Measurements from ENCODE around the gene HNRNPA2B1.
A peak's percentile ranks its signal among the peaks of the same experiment; 100 is the strongest.

Gene HNRNPA2B1

GRCh38 chr7:26200444-26201246 lies at the start of gene HNRNPA2B1:
HNRNPA2B1 (minus strand) TSS chr7:26200746; CDS start chr7:26200577, 169 bp downstream.
- peak; percentile 99 for FAIRE-seq

GRCh38 chr7:26250239-26250638 lies 49.7 kb upstream of the HNRNPA2B1 start:
- no peak for FAIRE-seq

- FAIRE-seq, result no peak
Measured at GRCh38 chr7:26245150-26245549, 44.6 kb upstream of the HNRNPA2B1 start.

- no peak for FAIRE-seq
Measured at GRCh38 chr7:26238032-26238431, 37.5 kb upstream of the HNRNPA2B1 start.

- no peak for FAIRE-seq
Measured at GRCh38 chr7:26237035-26237807, 36.7 kb upstream of the HNRNPA2B1 start.

DNA sequence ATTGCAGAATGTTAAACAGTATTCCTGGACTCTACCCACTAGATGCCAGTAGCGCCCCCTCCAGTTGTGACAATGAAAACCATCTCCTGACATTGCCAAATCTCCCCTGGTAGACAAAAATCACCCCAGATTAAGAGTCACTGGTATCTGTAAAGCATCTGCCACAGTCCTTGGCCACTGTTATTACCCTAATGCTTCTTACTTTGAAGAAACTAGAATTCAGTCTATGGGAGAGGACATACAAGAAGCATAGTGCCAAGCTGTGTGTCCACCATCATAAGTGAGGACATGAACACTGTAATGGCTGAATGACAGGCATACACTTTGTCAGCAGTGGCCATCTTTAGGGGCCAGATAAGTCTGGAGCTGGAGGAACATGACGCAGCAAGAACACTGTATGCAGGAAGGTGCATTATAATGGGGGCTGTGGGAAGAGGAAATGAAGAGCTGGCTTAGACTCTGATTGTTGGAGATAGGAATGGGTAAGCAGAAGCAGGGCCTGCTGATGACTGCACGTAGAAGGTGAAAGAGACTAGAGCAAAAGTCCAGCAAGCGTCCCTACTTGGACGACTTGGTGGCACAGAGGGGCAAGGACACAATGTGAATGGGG lies 33.5 kb upstream of the HNRNPA2B1 start:
- FAIRE-seq, result no peak

DNA sequence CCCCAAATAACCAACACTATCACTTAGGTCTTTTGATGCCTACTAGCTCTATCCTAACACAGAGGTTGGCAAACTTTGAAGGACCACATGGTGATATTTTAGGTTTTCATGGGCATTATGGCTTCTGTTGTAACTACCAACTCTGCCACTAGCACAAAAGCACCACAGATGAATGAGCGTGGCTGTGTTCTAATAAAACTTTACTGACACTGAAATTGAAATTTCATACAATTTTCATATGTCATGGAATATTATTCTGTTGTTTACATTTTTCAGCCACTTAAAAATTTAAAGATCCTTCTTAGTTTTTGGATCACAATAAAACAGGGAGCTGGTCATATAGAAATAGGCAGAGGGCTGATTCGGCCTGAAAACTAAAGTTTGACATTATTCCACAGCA lies 27.4 kb upstream of the HNRNPA2B1 start:
- no peak for FAIRE-seq

DNA sequence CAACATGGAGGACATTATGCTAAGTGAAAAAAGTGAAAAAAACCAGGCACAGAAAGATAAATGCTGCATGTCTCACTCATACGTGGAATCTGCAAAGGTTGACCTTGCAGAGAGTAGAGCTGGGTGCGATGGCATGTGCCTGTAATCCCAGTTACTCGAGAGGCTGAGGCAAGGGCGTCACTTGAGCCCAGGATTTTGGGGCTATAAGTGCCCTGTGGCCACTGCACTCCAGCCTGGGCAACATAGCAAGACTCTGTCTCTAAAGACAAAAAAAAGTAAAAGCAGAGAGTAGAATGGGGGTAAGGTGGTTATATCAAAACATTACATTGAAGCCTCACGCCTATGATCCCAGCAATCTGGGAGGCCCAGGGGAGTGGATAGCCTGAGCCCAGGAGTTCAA lies 23.8 kb upstream of the HNRNPA2B1 start:
- FAIRE-seq, result no peak

GRCh38 chr7:26216049-26216448 lies 15.5 kb upstream of the HNRNPA2B1 start:
- FAIRE-seq, result peak; percentile 87

DNA sequence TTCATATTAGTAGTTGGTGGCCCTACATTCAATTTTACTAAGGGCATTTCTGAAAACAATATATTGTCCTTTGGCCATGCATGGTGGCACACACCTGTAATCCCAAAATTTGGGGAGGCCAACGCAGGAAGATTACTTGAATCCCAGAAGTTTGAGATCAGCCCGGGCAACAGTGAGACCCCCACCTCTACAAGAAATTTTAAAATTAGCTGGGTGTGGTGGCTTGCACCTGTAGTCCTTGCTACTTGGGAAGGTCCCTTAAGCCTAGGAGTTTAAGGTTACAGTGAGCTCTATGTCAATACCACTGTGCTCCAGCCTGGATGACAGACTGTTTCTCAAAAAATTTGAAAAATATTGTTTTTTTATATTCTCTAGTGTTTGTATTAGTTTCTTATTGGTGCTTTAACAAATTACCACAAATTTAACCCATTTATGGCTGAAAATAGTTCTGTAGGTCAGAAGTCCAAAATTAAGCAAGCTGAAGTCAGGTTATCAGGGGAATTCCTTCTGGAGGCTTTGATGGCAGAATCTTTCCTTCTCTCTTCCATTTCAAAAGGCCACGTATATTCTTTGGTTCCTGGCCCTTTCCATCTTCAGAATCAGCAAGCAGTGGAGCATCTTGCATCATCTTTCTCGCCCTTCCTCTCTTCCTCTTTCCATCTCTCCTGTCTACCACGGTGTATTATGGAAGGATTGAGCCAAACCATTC lies 13.4 kb upstream of the HNRNPA2B1 start:
- FAIRE-seq, result peak; percentile 49

DNA sequence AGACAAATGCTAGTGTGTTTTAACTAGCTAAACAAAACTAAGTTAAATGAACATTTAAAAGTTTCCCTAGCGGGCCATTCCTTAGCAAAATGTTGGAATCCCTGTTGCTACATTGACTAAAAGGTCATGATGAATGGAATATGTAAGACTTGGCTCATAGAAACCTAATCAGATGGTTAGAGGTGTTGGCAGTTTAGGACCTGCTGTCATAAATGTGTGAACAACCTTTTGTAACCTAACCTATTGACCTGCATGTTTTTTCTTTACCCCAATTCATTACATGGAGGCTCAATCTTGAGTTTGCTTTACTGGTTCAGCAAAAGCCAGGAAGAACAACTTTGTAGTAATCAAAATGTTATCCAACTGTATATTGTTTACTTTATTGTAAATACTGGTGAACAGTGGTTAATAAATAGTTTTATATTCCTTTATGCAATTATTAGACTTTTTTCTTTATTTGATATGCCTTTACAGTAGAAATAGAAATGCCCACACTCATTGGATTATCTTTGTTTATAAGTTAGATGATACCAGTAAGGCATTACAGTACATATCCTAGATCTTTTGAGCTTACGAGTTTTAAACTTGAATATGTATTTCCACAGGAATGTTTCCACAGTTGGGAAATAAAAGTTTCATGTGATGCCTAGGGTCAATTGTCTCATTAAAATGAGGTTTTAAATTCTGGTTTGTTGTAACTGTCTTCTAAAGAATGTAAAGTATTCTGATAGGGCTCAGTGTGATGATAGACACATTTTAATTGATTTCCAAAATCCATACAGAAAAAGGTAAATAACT lies 12.6 kb upstream of the HNRNPA2B1 start:
- FAIRE-seq, result peak; percentile 93

DNA sequence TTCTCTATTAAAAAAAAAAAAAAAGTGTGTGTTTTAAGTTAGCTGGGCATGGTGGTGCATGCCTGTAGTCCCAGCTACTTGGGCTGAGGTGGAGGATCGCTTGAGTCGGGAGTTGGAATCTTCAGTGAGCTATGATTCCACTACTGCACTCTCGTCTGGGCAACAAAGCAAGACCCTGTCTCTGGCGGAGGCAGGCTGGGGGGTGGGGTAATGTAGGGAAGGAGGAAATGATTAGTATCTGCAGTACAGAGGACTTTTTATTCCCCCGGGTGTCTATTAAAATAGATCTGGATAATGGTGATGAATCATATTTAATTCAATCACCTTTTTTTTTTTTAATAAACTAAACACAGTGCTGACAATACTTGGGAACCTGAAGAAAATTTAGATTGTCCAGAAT lies 7.5 kb upstream of the HNRNPA2B1 start:
- no peak for FAIRE-seq

- FAIRE-seq, result no peak
Measured at GRCh38 chr7:26203016-26203415, 2.5 kb upstream of the HNRNPA2B1 start.

DNA sequence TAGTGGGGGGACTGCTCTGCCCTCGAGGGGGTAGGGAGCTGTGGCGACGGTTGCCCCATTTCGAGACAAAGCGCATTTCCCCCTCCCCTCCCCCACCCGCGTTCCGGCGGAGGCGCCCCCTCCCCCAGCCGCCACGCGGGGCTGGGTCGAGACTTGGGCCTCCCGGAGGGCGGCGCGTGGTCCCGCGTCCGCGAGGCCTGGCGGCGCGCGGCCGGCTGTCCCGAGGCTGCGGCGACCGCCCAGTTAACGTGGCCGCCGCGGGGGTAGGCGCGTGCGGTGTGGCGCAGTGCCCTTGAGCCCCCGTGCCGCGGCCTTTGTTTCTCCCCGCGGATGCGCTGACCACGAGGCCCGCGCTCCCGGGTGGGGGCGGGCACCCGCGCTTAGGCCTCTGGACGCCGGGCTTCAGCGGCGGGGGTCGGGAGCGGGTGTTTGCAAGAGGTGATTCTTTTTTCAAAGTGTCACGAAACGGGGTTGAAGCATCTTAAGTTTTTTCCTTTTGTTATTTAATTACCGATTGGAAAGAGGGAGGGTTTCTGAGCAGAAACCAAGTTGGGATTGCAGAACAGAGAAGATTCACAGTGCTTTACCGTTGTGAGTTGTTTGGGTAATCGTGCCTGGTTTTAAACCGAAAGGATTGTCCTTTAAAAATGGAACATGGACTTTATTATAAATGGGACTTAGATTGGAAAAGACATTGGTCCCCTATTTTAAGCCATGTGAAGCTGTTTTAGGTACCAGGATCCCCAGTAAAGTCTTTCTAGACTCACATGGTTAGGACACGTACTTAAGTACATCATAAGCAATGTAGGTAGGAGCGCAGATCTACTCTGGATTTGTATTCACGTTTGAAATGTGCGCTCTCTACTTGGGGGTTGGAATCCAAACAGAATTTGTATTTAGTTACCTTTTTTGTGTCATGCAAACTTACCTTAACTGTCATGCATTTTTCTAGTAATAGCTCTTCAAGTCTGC lies 1.8 kb upstream of the HNRNPA2B1 start:
- no peak for FAIRE-seq

- FAIRE-seq, result no peak
Measured at GRCh38 chr7:26201247-26202018, 887 bp upstream of the HNRNPA2B1 start, which contains the start of gene CBX3. CBX3 (plus strand) TSS chr7:26201745; CDS start chr7:26202999, 1,254 bp downstream.

DNA sequence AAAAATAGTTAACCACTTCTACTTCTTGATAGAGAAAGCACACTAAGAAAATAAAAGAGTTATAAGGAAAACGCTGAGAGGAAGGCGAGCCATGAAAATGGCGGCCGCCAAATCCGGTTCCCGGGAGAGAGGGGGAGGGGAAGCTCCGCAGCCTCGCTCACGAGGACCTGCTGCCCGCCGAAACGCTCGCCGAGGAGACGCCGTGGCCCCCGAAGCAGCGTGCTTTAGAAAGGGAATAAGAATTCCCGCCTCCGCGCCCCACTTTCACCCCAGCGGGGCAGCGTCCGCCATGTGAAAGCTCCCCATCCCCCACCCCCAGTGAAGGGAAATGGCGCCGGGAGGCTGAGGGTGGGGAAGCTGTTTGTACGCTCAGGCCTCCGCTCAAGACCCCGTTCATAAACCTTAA lies 505 bp downstream of the HNRNPA2B1 start:
- no peak for FAIRE-seq

DNA sequence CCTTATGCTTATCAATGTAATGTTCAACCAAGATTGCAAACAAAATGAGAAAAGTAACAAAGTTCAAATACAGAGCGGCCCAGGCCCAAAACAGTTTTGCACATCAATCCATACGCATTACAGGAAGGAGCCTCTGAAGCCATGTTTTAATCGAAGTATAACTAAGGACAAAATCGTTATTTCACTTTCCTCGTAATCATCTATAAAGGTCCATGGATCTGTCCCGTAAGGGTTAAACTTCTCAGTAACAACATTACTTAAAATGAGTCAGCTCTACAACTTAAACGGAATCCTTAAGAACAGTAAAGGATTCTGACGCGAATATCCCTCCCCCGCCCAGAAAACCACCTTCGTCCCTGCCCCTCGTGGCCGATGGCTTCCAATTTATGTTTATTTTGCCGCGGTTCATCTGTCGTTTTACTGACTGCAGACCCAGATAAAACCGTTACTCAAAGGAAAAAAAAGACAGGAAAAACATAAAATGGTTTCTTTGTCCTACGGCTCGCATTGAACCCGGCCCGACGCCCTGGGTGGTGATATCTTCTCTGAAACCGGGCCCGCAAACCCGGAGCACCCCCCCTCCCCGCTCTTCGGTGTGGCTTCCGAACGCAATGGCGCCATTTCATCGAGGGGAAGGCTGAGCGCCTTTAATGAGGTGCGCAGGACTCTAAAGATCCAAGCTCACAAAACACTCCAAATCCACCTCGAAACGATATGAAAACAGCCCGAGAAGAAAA lies 1.1 kb downstream of the HNRNPA2B1 start:
- FAIRE-seq, result peak; percentile 3

- peak; percentile 49 for FAIRE-seq
Measured at GRCh38 chr7:26198781-26199169, 1.8 kb downstream of the HNRNPA2B1 start.

GRCh38 chr7:26198133-26198780 lies 2.3 kb downstream of the HNRNPA2B1 start:
- FAIRE-seq, result peak; percentile 95

Data from G401.6 (cell line).